Jurkat, Clone E6-1 (cell line): ENCODE data around the gene SLC13A3.

Experiments
- DNase-seq: peaks from one replicate; pipeline ENCODE4 v3.0.0-alpha.2; 2011; ENCODE audit warnings: low read depth, low spot score
- H3K4me3 ChIP-seq: 2 replicates; pipeline ENCODE4 v1.5.1; 2011; ENCODE audit warnings: mild to moderate bottlenecking, low read length, control low read depth, moderate library complexity

The SLC13A3 gene

GRCh38 chr20:46618316-46619100 is 32.8 kb downstream of the SLC13A3 start:
- no peak for DNase-seq
- no peak overlapping the region for H3K4me3 ChIP-seq

- DNase-seq, result no peak
- H3K4me3 ChIP-seq, result no peak overlapping the region
Observed at GRCh38 chr20:46614503-46614902, 36.8 kb downstream of the SLC13A3 start.

- no peak for DNase-seq
- no peak overlapping the region for H3K4me3 ChIP-seq
Observed at GRCh38 chr20:46610145-46610544, 41.1 kb downstream of the SLC13A3 start.

- DNase-seq, result no peak
- H3K4me3 ChIP-seq, result no peak overlapping the region
Observed at GRCh38 chr20:46609043-46609442, 42.2 kb downstream of the SLC13A3 start.

- no peak overlapping the region for H3K4me3 ChIP-seq
- no peak for DNase-seq
Observed at GRCh38 chr20:46607849-46608497, 43.3 kb downstream of the SLC13A3 start.

- no peak for DNase-seq
Observed at GRCh38 chr20:46607191-46607848, 43.9 kb downstream of the SLC13A3 start.

GRCh38 chr20:46606817-46607190 is 44.5 kb downstream of the SLC13A3 start:
- no peak for DNase-seq
- no peak overlapping the region for H3K4me3 ChIP-seq

More at GRCh38 chr20:46607191-46607848, 43.9 kb downstream of the SLC13A3 start:
- no peak overlapping the region for H3K4me3 ChIP-seq

GRCh38 chr20:46605978-46606816 is 45.1 kb downstream of the SLC13A3 start:
- DNase-seq, result no peak
- H3K4me3 ChIP-seq, result no peak overlapping the region

GRCh38 chr20:46605181-46605580 is 46.1 kb downstream of the SLC13A3 start:
- DNase-seq, result no peak
- no peak overlapping the region for H3K4me3 ChIP-seq

- no peak for DNase-seq
Observed at GRCh38 chr20:46604551-46605133, 46.6 kb downstream of the SLC13A3 start.

GRCh38 chr20:46602429-46602828 is 48.8 kb downstream of the SLC13A3 start:
- no peak for DNase-seq
- H3K4me3 ChIP-seq, result no peak overlapping the region

More at GRCh38 chr20:46604551-46605133, 46.6 kb downstream of the SLC13A3 start:
- no peak overlapping the region for H3K4me3 ChIP-seq

- DNase-seq, result no peak
- no peak overlapping the region for H3K4me3 ChIP-seq
Observed at GRCh38 chr20:46601603-46602122, 49.6 kb downstream of the SLC13A3 start.

GRCh38 chr20:46600286-46600752 is 50.9 kb downstream of the SLC13A3 start:
- DNase-seq, result no peak
- no peak overlapping the region for H3K4me3 ChIP-seq

- DNase-seq, result no peak
- H3K4me3 ChIP-seq, result no peak overlapping the region
Observed at GRCh38 chr20:46599227-46599987, 51.9 kb downstream of the SLC13A3 start.

GRCh38 chr20:46595933-46596332 is 55.3 kb downstream of the SLC13A3 start:
- DNase-seq, result no peak
- H3K4me3 ChIP-seq, result no peak overlapping the region

GRCh38 chr20:46594725-46595124 is 56.5 kb downstream of the SLC13A3 start:
- DNase-seq, result no peak
- H3K4me3 ChIP-seq, result no peak overlapping the region

GRCh38 chr20:46592580-46593362 is 58.5 kb downstream of the SLC13A3 start:
- DNase-seq, result no peak
- H3K4me3 ChIP-seq, result no peak overlapping the region
